Activated CD8-positive, alpha-beta T cell treated with anti-CD3 and anti-CD28 coated beads, Interleukin-2, amount 10 ng/mL, durations not matched to agents 7 days and 5 days (primary cell): Measurements from ENCODE around the gene PITPNM3. TPM values are rescaled to one million over a fixed set of nuclear protein-coding genes. Genes with fewer than 3 reads are reported as not detected.

Experiments
- ATAC-seq: fragments of 150-1000 bp; cut with Tn5 transposase; one replicate; pipeline ENCODE4 v1.10.0; 2021; ENCODE audit warnings: moderate library complexity
- CTCF ChIA-PET: fragments of 350-600 bp; sonication (Branson Sonifier 250); formaldehyde crosslinking; loops from one replicate; lab custom pipeline; 2021; ENCODE audit warnings: antibody characterized with exemption; lab: Charles Lee
- POLR2A ChIA-PET: fragments of 350-600 bp; sonication (Branson Sonifier 250); formaldehyde crosslinking; loops from one replicate; lab custom pipeline; 2021; ENCODE audit warnings: antibody characterized with exemption; lab: Charles Lee
- DNase-seq: peaks from one replicate; pipeline ENCODE4 v3.0.0-alpha.2; 2020
- H3K27ac Mint-ChIP-seq: one replicate; pipeline ENCODE4 v1.8.0; 2021; ENCODE audit warnings: mild to moderate bottlenecking, mixed read lengths
- H3K27me3 Mint-ChIP-seq: one replicate; pipeline ENCODE4 v1.8.0; 2021; ENCODE audit warnings: low read depth, mixed read lengths
- H3K36me3 Mint-ChIP-seq: one replicate; pipeline ENCODE4 v1.8.0; 2021; ENCODE audit warnings: low read depth, mixed read lengths
- H3K4me1 Mint-ChIP-seq: one replicate; pipeline ENCODE4 v1.8.0; 2021; ENCODE audit warnings: low read depth, mixed read lengths
- H3K4me3 Mint-ChIP-seq: one replicate; pipeline ENCODE4 v1.8.0; 2021; ENCODE audit warnings: mild to moderate bottlenecking, mixed read lengths
- H3K9me3 Mint-ChIP-seq: one replicate; pipeline ENCODE4 v1.8.0; 2022; ENCODE audit warnings: mixed read lengths; ENCODE audit not compliant: insufficient read depth
- total RNA-seq, 2 experiments: library from RNA; stranded (reverse); gene quantifications; one replicate each; pipeline ENCODE4 v1.2.3, GENCODE V29; 2021

The PITPNM3 gene
- total RNA-seq, 2 experiments from 2014 or later = 0.68 to 0.71 TPM

- Mint-ChIP-seq H3K27ac (no peak overlapping the region), H3K9me3 (no peaks in the 10 kb centered on the region)
- ATAC-seq = no peak
These were observed 52.6 kb downstream of the PITPNM3 start for GRCh38 chr17:6503641-6504195.

GRCh38 chr17:6502871-6503509 is 53.4 kb downstream of the PITPNM3 start:
- no peaks in the 10 kb centered on the region for H3K4me1 Mint-ChIP-seq
- ChIA-PET POLR2A (no interaction called here), CTCF (no interaction called here)
- no peak overlapping the region for H3K27ac Mint-ChIP-seq
- H3K9me3 Mint-ChIP-seq = no peaks in the 10 kb centered on the region
- no peak overlapping the region for H3K4me3 Mint-ChIP-seq
- no peaks in the 10 kb centered on the region for H3K36me3 Mint-ChIP-seq
- no peaks in the 10 kb centered on the region for H3K27me3 Mint-ChIP-seq
- DNase-seq (no peak), ATAC-seq (no peak)

More at GRCh38 chr17:6503641-6504195, 52.6 kb downstream of the PITPNM3 start:
- Mint-ChIP-seq H3K4me3 (no peak overlapping the region), H3K36me3 (no peaks in the 10 kb centered on the region), H3K27me3 (no peaks in the 10 kb centered on the region), H3K4me1 (no peaks in the 10 kb centered on the region)
- no peak for DNase-seq
- ChIA-PET POLR2A (no interaction called here), CTCF (no interaction called here)

GRCh38 chr17:6502142-6502541 is 54.2 kb downstream of the PITPNM3 start:
- ATAC-seq (no peak), DNase-seq (no peak)
- no peaks in the 10 kb centered on the region for H3K36me3 Mint-ChIP-seq
- CTCF ChIA-PET = no interaction called here
- H3K27me3 Mint-ChIP-seq = no peaks in the 10 kb centered on the region
- no peaks in the 10 kb centered on the region for H3K9me3 Mint-ChIP-seq
- H3K27ac Mint-ChIP-seq = no peak overlapping the region
- no peaks in the 10 kb centered on the region for H3K4me1 Mint-ChIP-seq
- POLR2A ChIA-PET = no interaction called here
- H3K4me3 Mint-ChIP-seq = no peak overlapping the region

GRCh38 chr17:6501359-6501758 is 55.0 kb downstream of the PITPNM3 start:
- H3K4me3 Mint-ChIP-seq = no peak overlapping the region
- H3K4me1 Mint-ChIP-seq = peaks cover 4% of the 10 kb centered on the region
- no peak for DNase-seq
- no peak overlapping the region for H3K27ac Mint-ChIP-seq
- H3K9me3 Mint-ChIP-seq = no peaks in the 10 kb centered on the region
- ChIA-PET POLR2A (interaction anchor here (0.5 kb wide), 1 partner anchor 14 kb away, joined by 3 read pairs; no protein-coding TSS in a partner anchor), CTCF (no interaction called here)
- H3K36me3 Mint-ChIP-seq = no peaks in the 10 kb centered on the region
- ATAC-seq = no peak
- H3K27me3 Mint-ChIP-seq = peaks cover 3% of the 10 kb centered on the region

- peaks cover 11% of the 10 kb centered on the region for H3K27me3 Mint-ChIP-seq
- DNase-seq (no peak), ATAC-seq (no peak)
- POLR2A ChIA-PET = no interaction called here
- H3K27ac Mint-ChIP-seq = no peak overlapping the region
- no peaks in the 10 kb centered on the region for H3K36me3 Mint-ChIP-seq
- H3K4me3 Mint-ChIP-seq = no peak overlapping the region
- no peaks in the 10 kb centered on the region for H3K9me3 Mint-ChIP-seq
- peaks cover 16% of the 10 kb centered on the region for H3K4me1 Mint-ChIP-seq
- CTCF ChIA-PET = no interaction called here
These were observed 57.3 kb downstream of the PITPNM3 start for GRCh38 chr17:6498901-6499540.

- Mint-ChIP-seq H3K4me3 (no peak overlapping the region), H3K9me3 (no peaks in the 10 kb centered on the region), H3K27me3 (peaks cover 11% of the 10 kb centered on the region), H3K4me1 (peaks cover 16% of the 10 kb centered on the region), H3K36me3 (no peaks in the 10 kb centered on the region), H3K27ac (no peak overlapping the region)
- ATAC-seq (no peak), DNase-seq (no peak)
- ChIA-PET CTCF (no interaction called here), POLR2A (no interaction called here)
These were observed 58.0 kb downstream of the PITPNM3 start for GRCh38 chr17:6498356-6498755.

GRCh38 chr17:6497496-6498221 is 58.7 kb downstream of the PITPNM3 start:
- Mint-ChIP-seq H3K4me1 (peaks cover 16% of the 10 kb centered on the region), H3K27me3 (peaks cover 11% of the 10 kb centered on the region)
- CTCF ChIA-PET = interaction anchor here (1.2 to 1.3 kb wide), 2 partner anchors 24 to 151 kb away, joined by 3 read pairs; no protein-coding TSS in a partner anchor

GRCh38 chr17:6496640-6497441 is 59.5 kb downstream of the PITPNM3 start:
- CTCF ChIA-PET = interaction anchor here (1.2 to 1.3 kb wide), 2 partner anchors 24 to 151 kb away, joined by 3 read pairs; no protein-coding TSS in a partner anchor
- H3K27ac Mint-ChIP-seq = no peak overlapping the region
- no peak for DNase-seq

More at GRCh38 chr17:6497496-6498221, 58.7 kb downstream of the PITPNM3 start:
- no peaks in the 10 kb centered on the region for H3K9me3 Mint-ChIP-seq
- POLR2A ChIA-PET = no interaction called here
- ATAC-seq (no peak), DNase-seq (no peak)
- no peak overlapping the region for H3K4me3 Mint-ChIP-seq
- H3K27ac Mint-ChIP-seq = no peak overlapping the region
- H3K36me3 Mint-ChIP-seq = no peaks in the 10 kb centered on the region

GRCh38 chr17:6496116-6496481 is 60.3 kb downstream of the PITPNM3 start:
- H3K27ac Mint-ChIP-seq = no peak overlapping the region
- peak; percentile 34 for DNase-seq

More at GRCh38 chr17:6496640-6497441, 59.5 kb downstream of the PITPNM3 start:
- Mint-ChIP-seq H3K36me3 (no peaks in the 10 kb centered on the region), H3K27me3 (peaks cover 11% of the 10 kb centered on the region), H3K4me3 (no peak overlapping the region), H3K4me1 (peaks cover 16% of the 10 kb centered on the region), H3K9me3 (no peaks in the 10 kb centered on the region)
- POLR2A ChIA-PET = no interaction called here
- ATAC-seq = no peak

GRCh38 chr17:6495450-6496115 is 60.8 kb downstream of the PITPNM3 start:
- ATAC-seq = peak; percentile 19
- peaks cover 16% of the 10 kb centered on the region for H3K4me1 Mint-ChIP-seq

More at GRCh38 chr17:6496116-6496481, 60.3 kb downstream of the PITPNM3 start:
- CTCF ChIA-PET = interaction anchor here (1.2 kb wide), 1 partner anchor 152 kb away, joined by 3 read pairs; no protein-coding TSS in a partner anchor
- Mint-ChIP-seq H3K9me3 (no peaks in the 10 kb centered on the region), H3K4me1 (peaks cover 16% of the 10 kb centered on the region), H3K27me3 (peaks cover 11% of the 10 kb centered on the region), H3K4me3 (peak overlapping the region; percentile 47), H3K36me3 (no peaks in the 10 kb centered on the region)
- POLR2A ChIA-PET = no interaction called here
- ATAC-seq = peak; percentile 49

More at GRCh38 chr17:6495450-6496115, 60.8 kb downstream of the PITPNM3 start:
- no peaks in the 10 kb centered on the region for H3K9me3 Mint-ChIP-seq
- peaks cover 11% of the 10 kb centered on the region for H3K27me3 Mint-ChIP-seq
- ChIA-PET CTCF (no interaction called here), POLR2A (no interaction called here)
- no peak overlapping the region for H3K27ac Mint-ChIP-seq
- peak; percentile 22 for DNase-seq
- peak overlapping the region; percentile 47 for H3K4me3 Mint-ChIP-seq
- no peaks in the 10 kb centered on the region for H3K36me3 Mint-ChIP-seq
